Motor neuron (in vitro differentiated cells): ENCODE results near the gene JAM2. TPM values are rescaled to one million over a fixed set of nuclear protein-coding genes. Genes with fewer than 3 reads are reported as not detected.

ENCODE experiments used
- ATAC-seq, 8 experiments: fragments of 200-7000 bp; cut with Tn5 transposase; replicated peaks in 6 of 8; 2 replicates each; pipeline ENCODE4 v1.8.0; 2021; ENCODE audit warnings: mild to moderate bottlenecking in 8 of 8, moderate library complexity in 8 of 8
- H3K27ac ChIP-seq, 2 donors: fragments of 250-450 bp; sonication (Bioruptor Pico); 2 replicates each; pipeline ENCODE4 v1.9.0; 2021; ENCODE audit warnings: antibody characterized with exemption in 2 of 2, mild to moderate bottlenecking in 2 of 2, moderate library complexity in 1 of 2
- H3K4me1 ChIP-seq, 2 donors: fragments of 250-450 bp; sonication (Bioruptor Pico); replicated peaks in 1 of 2; 2 replicates each; pipeline ENCODE4 v1.6.1; 2021; ENCODE audit warnings: antibody characterized with exemption in 2 of 2, mild to moderate bottlenecking in 2 of 2, moderate library complexity in 1 of 2
- H3K4me3 ChIP-seq, 5 donors: fragments of 250-450 bp; sonication (Bioruptor Pico); 2 replicates each; pipeline ENCODE4 v1.9.0; 2021; ENCODE audit warnings: antibody characterized with exemption in 5 of 5, mild to moderate bottlenecking in 5 of 5, moderate library complexity in 4 of 5
- WGBS, 10 experiments: fragments of 450-650 bp; shearing (Covaris generic); methylation state at CpG; one replicate each; pipeline ENCODE4 v1.0.0; 2022; 5-methylcytosine and 5-hydroxymethylcytosine counted together
- in situ Hi-C, 9 experiments: fragments of 400-800 bp; cut with MboI; loops; one replicate each; pipeline ENCODE4 v1.15.0; 2021; ENCODE audit warnings: low sequenced_read_pairs in 9 of 9, low pct_unique_long_range_greater_than_20kb in 2 of 9; ENCODE audit not compliant: unreplicated experiment in 9 of 9
- total RNA-seq, 8 experiments: library from RNA; unstranded; fragments of 300-600 nt; gene quantifications; 2 replicates each; pipeline versions ENCODE4 v1.2.3 to v1.2.4, GENCODE V29; 2022

The JAM2 gene
- total RNA-seq, 8 experiments from 2014 or later = 0.51 to 39.7 (median 11.1) TPM

- 0% methylated on average over 1 to 9 of the region's 10 CpGs; no CpG with 5 or more reads in 7 of the 10 experiments for WGBS, 10 experiments
- peak in 1 of 8 experiments; percentile 6 for ATAC-seq
Observed at GRCh38 chr21:25734654-25734903, 95.5 kb downstream of the JAM2 start.

DNA sequence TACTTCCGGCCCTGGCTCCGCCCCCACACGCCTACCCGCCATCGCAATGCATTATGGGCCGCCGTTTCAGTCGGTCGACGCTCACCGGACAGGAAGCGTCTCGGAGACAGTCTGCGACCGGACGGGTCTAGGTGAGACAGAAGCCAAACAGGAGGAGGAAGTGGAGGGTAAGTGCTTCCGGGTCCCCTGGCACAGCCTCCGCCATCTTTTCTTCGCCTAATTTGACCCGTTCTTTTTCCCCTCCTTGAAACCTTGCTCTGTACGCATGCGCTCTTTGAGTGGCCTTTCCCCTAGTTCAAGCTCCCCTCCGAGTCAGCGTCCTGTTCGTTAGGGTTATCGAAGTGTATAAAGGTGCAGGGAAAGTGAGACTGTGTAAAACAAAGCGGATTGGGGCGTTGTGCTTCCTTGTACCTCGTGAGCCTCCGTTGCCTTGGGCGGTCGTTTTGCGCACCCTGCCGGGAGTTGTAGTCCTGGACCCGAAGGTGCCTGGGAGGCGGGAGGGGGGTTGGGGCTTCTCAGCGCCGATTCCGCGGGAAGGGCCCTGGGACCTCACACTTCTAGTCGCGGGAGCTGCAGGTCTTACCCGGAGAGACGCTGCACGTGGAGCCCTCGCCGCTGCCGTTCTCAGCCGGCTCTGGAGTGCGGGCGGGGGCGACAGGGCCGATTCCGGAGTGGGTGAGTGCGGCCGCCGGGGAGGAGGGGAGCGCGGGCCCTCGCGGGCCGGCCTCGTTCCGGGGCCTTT lies 96.0 kb downstream of the JAM2 start, which contains the start of the genes ATP5PF and GABPA:
TSS of gene ATP5PF (minus strand) at position 1 of the 742 bp plus-strand sequence. CDS start 5,110 bp downstream, outside the sequence.
TSS of gene GABPA (plus strand) at position 69 of the 742 bp plus-strand sequence. CDS start 6,627 bp downstream, outside the sequence.
- ATAC-seq = peak; percentile 85 to 94 (median 92)
- in situ Hi-C loops = loop anchor here in 1 of 9 experiments (25.0 kb wide), 1 partner anchor 123 kb away; the partner anchor contains the start of gene MRPL39
- H3K27ac ChIP-seq = peak within 1 kb of the TSS; percentile 99
- H3K4me3 ChIP-seq = peak within 1 kb of the TSS; percentile 66 to 98 (median 87)
- H3K4me1 ChIP-seq = peaks cover 10 to 23% of the 10 kb centered on the region in 2 donors
- WGBS, 10 experiments = 1 to 2% (median 1%) methylated on average over 14 to 15 of the region's 64 CpGs; no CpG with 5 or more reads in 7 of the 10 experiments

More at GRCh38 chr21:25734654-25734903, 95.5 kb downstream of the JAM2 start:
- H3K27ac ChIP-seq = peak overlapping the region; percentile 99
- peaks cover 10 to 23% of the 10 kb centered on the region in 2 donors for H3K4me1 ChIP-seq
- in situ Hi-C loops = loop anchor here in 1 of 9 experiments (25.0 kb wide), 1 partner anchor 122 kb away; the partner anchor contains the start of gene MRPL39
- H3K4me3 ChIP-seq = peak overlapping the region; percentile 66 to 98 (median 87)

- ATAC-seq = peak in 7 of 8 experiments; percentile 24 to 60 (median 44)
- 0 to 7% (median 1%) methylated on average over 1 to 14 of the region's 48 CpGs; no CpG with 5 or more reads in 2 of the 10 experiments for WGBS, 10 experiments
- peak overlapping the region; percentile 99 for H3K27ac ChIP-seq
- peak overlapping the region; percentile 66 to 98 (median 87) for H3K4me3 ChIP-seq
- in situ Hi-C loops = loop anchor here in 1 of 9 experiments (25.0 kb wide), 1 partner anchor 124 kb away; the partner anchor contains the start of gene MRPL39
- peaks cover 10 to 23% of the 10 kb centered on the region in 2 donors for H3K4me1 ChIP-seq
Observed at GRCh38 chr21:25735646-25736597, 96.9 kb downstream of the JAM2 start.

DNA sequence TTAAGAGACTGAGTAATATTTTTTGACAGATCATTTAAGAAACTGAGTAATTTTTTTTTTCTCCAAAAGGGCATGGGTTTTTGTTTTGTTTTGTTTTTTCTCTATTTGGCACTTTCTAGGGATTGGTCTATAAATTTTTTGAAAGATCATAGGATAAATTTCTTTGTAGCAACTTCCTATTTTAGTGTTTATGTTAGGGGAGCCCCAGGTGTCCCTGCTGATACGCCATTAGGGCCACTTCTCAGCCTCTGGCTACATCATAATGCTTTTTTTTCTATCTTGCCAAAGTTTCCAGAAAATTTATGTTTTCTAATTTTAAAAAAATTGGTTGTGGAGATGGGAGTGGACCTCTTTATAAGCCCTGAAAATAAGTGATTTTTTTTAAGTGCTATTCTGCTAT lies 98.4 kb downstream of the JAM2 start:
- no peak overlapping the region for H3K27ac ChIP-seq
- in situ Hi-C loops = loop anchor here in 1 of 9 experiments (25.0 kb wide), 1 partner anchor 125 kb away; the partner anchor contains the start of gene MRPL39
- H3K4me1 ChIP-seq = peaks cover 10 to 23% of the 10 kb centered on the region in 2 donors
- no peak for ATAC-seq
- H3K4me3 ChIP-seq = no peak overlapping the region
- 17 to 100% (median 86%) methylated on average over 1 of the region's 1 CpG; no CpG with 5 or more reads in 1 of the 10 experiments for WGBS, 10 experiments

DNA sequence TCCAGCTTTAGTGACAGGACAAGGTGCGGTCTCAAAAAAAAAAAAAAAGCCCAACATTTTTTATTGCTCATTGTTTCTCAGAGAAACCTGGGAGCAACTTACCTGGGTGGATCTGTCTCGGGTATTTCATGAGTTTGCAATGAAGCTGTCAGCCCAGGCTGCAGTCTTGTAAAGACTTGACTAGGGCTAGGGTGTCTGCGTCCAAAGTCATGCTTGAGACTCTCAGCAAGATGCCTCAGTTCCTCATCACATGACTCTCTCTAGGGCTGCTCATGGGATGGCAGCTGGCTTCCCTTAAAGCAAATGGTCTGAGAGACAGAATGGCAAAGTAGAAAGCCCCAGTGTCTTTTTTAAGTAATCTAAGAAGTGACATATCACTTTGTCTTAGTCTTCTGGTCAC lies 103.8 kb downstream of the JAM2 start:
- peaks cover under 1 to 1% of the 10 kb centered on the region in 2 donors for H3K4me1 ChIP-seq
- H3K27ac ChIP-seq = no peak overlapping the region
- WGBS, 10 experiments = 80 to 100% (median 100%) methylated on average over 1 of the region's 3 CpGs; no CpG with 5 or more reads in 5 of the 10 experiments
- no peak overlapping the region for H3K4me3 ChIP-seq
- no peak for ATAC-seq
- in situ Hi-C loops = loop anchor here in 1 of 9 experiments (25.0 kb wide), 1 partner anchor 131 kb away; the partner anchor contains the start of gene MRPL39

- WGBS, 10 experiments = 19 to 100% (median 92%) methylated on average over 1 to 2 of the region's 2 CpGs; no CpG with 5 or more reads in 3 of the 10 experiments
- no peaks in the 10 kb centered on the region for H3K4me1 ChIP-seq
- ATAC-seq = peak in 1 of 8 experiments; percentile 92
- no peak overlapping the region for H3K27ac ChIP-seq
- in situ Hi-C loops = loop anchor here in 1 of 9 experiments (25.0 kb wide), 1 partner anchor 133 kb away; the partner anchor contains the start of gene MRPL39
- no peak overlapping the region for H3K4me3 ChIP-seq
Observed at GRCh38 chr21:25744854-25745253, 105.8 kb downstream of the JAM2 start.

GRCh38 chr21:25750085-25750484 lies 111.0 kb downstream of the JAM2 start:
- in situ Hi-C loops = no loop called here
- 80 to 100% (median 94%) methylated on average over 1 to 6 of the region's 6 CpGs; no CpG with 5 or more reads in 2 of the 10 experiments for WGBS, 10 experiments
- Histone ChIP-seq H3K4me3 (no peak overlapping the region), H3K27ac (no peak overlapping the region), H3K4me1 (no peaks in the 10 kb centered on the region)
- no peak for ATAC-seq

DNA sequence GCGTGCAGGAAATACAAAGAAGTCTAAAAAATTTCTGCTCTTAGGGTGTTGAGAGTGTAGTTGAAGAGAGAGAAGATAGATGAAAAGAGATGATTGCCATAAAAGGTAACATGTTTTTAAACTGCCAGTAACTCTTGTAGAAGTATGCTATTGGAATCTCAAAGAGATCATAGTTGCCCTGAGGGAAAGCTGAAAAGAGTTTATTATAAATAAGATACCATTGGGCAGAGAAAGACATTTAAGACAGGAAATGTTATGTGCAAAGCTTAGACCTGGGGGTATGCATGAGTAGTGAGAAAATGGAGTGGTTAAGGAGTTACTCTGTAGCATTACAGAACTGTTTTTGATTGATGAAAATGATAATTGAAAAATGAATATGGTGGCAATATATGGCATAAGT lies 113.4 kb downstream of the JAM2 start:
- no peak overlapping the region for H3K27ac ChIP-seq
- WGBS, 10 experiments = 86 to 100% (median 100%) methylated on average over 1 of the region's 1 CpG; no CpG with 5 or more reads in 1 of the 10 experiments
- in situ Hi-C loops = no loop called here
- no peak overlapping the region for H3K4me3 ChIP-seq
- H3K4me1 ChIP-seq = no peaks in the 10 kb centered on the region
- peak in 3 of 8 experiments; percentile 40 to 96 (median 76) for ATAC-seq

DNA sequence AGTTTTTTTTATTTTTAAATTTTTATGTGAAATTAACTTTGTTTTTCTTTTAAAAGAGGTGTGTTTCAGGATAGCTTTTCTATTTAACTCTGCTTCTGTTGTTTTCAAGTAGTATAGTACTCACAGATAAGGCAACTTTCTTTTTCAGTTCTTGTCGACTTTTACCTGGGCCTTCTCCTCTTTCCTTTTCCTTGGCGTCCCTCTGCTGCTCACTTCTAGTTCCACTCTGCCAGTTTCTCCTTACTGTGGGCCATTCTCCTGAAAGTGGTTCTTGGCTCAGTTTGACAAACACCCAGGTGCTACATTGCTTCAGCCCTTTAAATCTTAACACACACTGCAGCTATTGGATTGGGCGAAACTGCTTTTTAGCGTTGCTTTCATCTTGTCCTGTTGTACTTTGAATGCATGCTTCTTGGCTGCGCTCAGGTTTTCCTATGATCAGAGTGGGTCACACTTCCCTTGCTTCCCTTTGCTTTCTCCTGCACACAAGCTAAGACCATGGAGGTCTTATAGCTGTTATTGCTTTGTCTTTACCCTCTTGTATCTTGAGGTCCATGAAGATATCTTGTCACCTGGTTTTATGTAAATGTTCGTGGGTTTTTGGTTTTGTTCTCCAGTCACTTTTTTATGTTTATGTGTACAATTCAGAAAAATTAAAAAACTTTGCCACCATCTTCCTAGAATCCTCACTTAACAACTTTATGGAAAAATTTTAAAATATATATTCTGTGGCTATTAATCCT lies 117.3 kb downstream of the JAM2 start:
- Histone ChIP-seq H3K4me3 (no peak overlapping the region), H3K27ac (no peak overlapping the region), H3K4me1 (no peaks in the 10 kb centered on the region)
- 30 to 100% (median 90%) methylated on average over 1 to 6 of the region's 6 CpGs for WGBS, 10 experiments
- no peak for ATAC-seq
- in situ Hi-C loops = no loop called here

GRCh38 chr21:25757531-25757930 lies 118.5 kb downstream of the JAM2 start:
- no peak overlapping the region for H3K4me3 ChIP-seq
- H3K4me1 ChIP-seq = no peaks in the 10 kb centered on the region
- H3K27ac ChIP-seq = no peak overlapping the region
- ATAC-seq = peak in 2 of 8 experiments; percentile 14 to 18
- in situ Hi-C loops = no loop called here

DNA sequence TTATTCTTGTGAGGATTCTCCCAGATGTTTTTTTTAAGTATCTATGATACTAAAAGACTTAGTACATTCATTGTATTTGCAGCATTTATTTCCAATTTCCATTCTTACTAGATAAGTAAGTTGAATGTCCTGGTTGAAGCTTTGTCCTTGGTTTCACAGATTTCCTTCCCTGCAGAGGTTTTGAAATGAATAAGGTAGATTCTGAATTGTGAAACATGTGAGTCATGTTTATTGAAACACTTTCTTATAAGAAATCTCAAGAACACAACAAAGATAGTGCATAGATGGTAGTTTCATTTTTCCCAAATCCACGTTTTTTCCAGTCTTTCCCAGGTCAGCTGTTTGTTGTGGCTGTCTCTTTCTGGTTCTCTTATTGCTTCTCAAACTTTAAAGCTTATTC lies 120.5 kb downstream of the JAM2 start:
- no peak overlapping the region for H3K27ac ChIP-seq
- peak in 2 of 8 experiments; percentile 18 to 31 for ATAC-seq
- no peaks in the 10 kb centered on the region for H3K4me1 ChIP-seq
- H3K4me3 ChIP-seq = no peak overlapping the region
- 44 to 82% (median 71%) methylated on average over 1 of the region's 1 CpG; no CpG with 5 or more reads in 2 of the 10 experiments for WGBS, 10 experiments
- in situ Hi-C loops = no loop called here

GRCh38 chr21:25760061-25760460 lies 121.0 kb downstream of the JAM2 start:
- no peak for ATAC-seq
- Histone ChIP-seq H3K4me1 (no peaks in the 10 kb centered on the region), H3K4me3 (no peak overlapping the region), H3K27ac (no peak overlapping the region)
- 60 to 100% (median 98%) methylated on average over 1 to 3 of the region's 3 CpGs; no CpG with 5 or more reads in 6 of the 10 experiments for WGBS, 10 experiments
- in situ Hi-C loops = no loop called here
